Testis (tissue), 3 donors: ENCODE data around the gene FILIP1L. TPM values are rescaled to one million over a fixed set of nuclear protein-coding genes. Genes with fewer than 3 reads are reported as not detected.
A peak's percentile ranks its signal among the peaks of the same experiment; 100 is the strongest.

Experiments used
- DNase-seq: peaks from one replicate; pipeline ENCODE4 v3.0.0-alpha.2; 2019
- H3K27ac ChIP-seq, 2 donors: fragments of 200-600 bp; sonication (generic); one replicate each; pipeline ENCODE4 v1.5.1; 2019
- H3K27me3 ChIP-seq: fragments of 200-600 bp; sonication (generic); one replicate; pipeline ENCODE4 v1.5.1; 2019
- H3K36me3 ChIP-seq: fragments of 200-600 bp; sonication (generic); one replicate; pipeline ENCODE4 v1.5.1; 2017; ENCODE audit warnings: low read depth; ENCODE audit errors: missing control alignments
- H3K4me1 ChIP-seq: fragments of 200-600 bp; sonication (generic); one replicate; pipeline ENCODE4 v1.5.1; 2019
- H3K4me3 ChIP-seq, 2 donors: fragments of 200-600 bp; sonication (generic); one replicate each; pipeline ENCODE4 v1.5.1; 2017 to 2019
- H3K9me3 ChIP-seq: fragments of 200-600 bp; sonication (generic); one replicate; pipeline ENCODE4 v1.5.1; 2017
- POLR2A ChIP-seq: fragments of 450-650 bp; IDR thresholded peaks from one replicate; pipeline ENCODE4 v1.6.1; 2017; ENCODE audit warnings: antibody characterized with exemption, mild to moderate bottlenecking, moderate library complexity
- WGBS, 2 donors: methylation state at CpG; one replicate each; pipeline ENCODE4 v1.1.5; 2018; 5-methylcytosine and 5-hydroxymethylcytosine counted together
- intact Hi-C: fragments of 100-400 bp; cut with DNase I; formaldehyde crosslinking; loops from one replicate; pipeline ENCODE4 v1.15.1; 2023; ENCODE audit warnings: low total_unique reads
- polyA plus RNA-seq: library from polyadenylated mRNA; stranded (reverse); fragments of 350-450 nt; fragmentation: Illumina TruSeq; extraction: RNeasy Lipid Tissue Mini Kit (QIAGEN cat#74804); gene quantifications from one replicate; pipeline ENCODE4 v1.2.3, GENCODE V29; 2014; ENCODE audit warnings: low read depth, low replicate concordance; ENCODE audit not compliant: insufficient read depth
- total RNA-seq, 2 donors: library from RNA; depleted of rRNA; stranded (reverse); fragments of >200 nt; gene quantifications; one replicate each; pipeline ENCODE4 v1.2.3, GENCODE V29; 2016
- TF ChIP-seq, protein P1 (sequence below), 3 experiments: fragments of 450-650 bp in 2 of 3; fragments of 200-600 bp in 1 of 3; sonication (generic) in 1 of 3; IDR thresholded peaks; one replicate each; pipeline ENCODE4 v1.5.1; 2016 to 2019; ENCODE audit warnings: antibody characterized with exemption in 3 of 3, mild to moderate bottlenecking in 2 of 3, moderate library complexity in 1 of 3

Gene FILIP1L
- total and polyA plus RNA-seq, 3 donors from 2014 or later = 16.5 to 20.1 (median 16.7) TPM

DNA sequence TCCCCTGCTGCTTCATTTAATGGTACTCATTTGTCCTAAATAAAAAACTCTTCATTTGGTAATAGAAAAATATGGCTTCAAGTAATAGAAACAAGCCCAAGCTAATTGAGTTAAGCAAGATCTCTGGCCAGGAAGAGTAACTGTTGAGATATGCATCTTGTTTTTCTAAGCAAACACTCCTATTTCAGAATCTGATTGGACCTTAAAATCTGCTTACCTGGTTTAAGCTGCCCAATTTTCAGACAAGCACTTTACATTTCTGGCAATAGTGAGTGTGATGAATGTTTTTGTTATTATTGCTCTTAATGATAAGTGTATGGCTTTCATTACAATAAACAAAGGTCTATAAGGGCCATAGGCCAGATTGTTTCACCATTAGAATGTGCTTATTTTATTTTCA, 210.4 kb downstream of the FILIP1L start:
- Histone ChIP-seq H3K4me1 (peaks cover 11% of the 10 kb centered on the region), H3K27me3 (no peaks in the 10 kb centered on the region), H3K9me3 (no peaks in the 10 kb centered on the region), H3K27ac (no peak overlapping the region), H3K4me3 (no peak overlapping the region), H3K36me3 (no peaks in the 10 kb centered on the region)
- intact Hi-C loops = no loop called here
- no peak for DNase-seq
- TF ChIP-seq POLR2A = no peak
- TF ChIP-seq, protein P1, sequence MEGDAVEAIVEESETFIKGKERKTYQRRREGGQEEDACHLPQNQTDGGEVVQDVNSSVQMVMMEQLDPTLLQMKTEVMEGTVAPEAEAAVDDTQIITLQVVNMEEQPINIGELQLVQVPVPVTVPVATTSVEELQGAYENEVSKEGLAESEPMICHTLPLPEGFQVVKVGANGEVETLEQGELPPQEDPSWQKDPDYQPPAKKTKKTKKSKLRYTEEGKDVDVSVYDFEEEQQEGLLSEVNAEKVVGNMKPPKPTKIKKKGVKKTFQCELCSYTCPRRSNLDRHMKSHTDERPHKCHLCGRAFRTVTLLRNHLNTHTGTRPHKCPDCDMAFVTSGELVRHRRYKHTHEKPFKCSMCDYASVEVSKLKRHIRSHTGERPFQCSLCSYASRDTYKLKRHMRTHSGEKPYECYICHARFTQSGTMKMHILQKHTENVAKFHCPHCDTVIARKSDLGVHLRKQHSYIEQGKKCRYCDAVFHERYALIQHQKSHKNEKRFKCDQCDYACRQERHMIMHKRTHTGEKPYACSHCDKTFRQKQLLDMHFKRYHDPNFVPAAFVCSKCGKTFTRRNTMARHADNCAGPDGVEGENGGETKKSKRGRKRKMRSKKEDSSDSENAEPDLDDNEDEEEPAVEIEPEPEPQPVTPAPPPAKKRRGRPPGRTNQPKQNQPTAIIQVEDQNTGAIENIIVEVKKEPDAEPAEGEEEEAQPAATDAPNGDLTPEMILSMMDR (IDR thresholded peaks at IDR 0.05) = no peak

DNA sequence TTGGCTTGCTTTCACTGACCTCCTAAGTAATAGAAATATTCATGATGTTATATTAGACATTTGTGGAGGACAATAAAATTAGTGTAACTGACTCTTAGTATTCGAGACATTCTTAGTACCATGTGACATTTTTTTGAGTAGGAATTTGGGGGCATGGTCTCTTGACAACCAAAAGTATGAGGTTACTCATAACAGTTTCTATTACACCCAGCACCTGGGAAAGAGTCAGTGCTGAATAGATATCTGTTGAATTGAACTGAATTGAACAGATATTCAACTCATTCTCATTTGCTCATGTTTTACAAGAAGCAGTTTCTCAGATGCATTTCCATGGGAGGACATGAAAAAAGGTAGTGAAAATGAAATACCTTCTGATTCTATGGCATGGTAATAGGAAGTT, 212.2 kb downstream of the FILIP1L start:
- no peak for DNase-seq
- TF ChIP-seq, protein P1 (IDR thresholded peaks at IDR 0.05) = no peak
- no peak for TF ChIP-seq POLR2A
- Histone ChIP-seq H3K27ac (peak overlapping the region in 1 of 2 donors; percentile 47), H3K27me3 (no peaks in the 10 kb centered on the region), H3K9me3 (no peaks in the 10 kb centered on the region), H3K36me3 (no peaks in the 10 kb centered on the region), H3K4me1 (peaks cover 11% of the 10 kb centered on the region), H3K4me3 (no peak overlapping the region)
- 76 to 80% methylated on average over 1 of the region's 1 CpG for WGBS, 2 donors
- intact Hi-C loops = no loop called here

DNA sequence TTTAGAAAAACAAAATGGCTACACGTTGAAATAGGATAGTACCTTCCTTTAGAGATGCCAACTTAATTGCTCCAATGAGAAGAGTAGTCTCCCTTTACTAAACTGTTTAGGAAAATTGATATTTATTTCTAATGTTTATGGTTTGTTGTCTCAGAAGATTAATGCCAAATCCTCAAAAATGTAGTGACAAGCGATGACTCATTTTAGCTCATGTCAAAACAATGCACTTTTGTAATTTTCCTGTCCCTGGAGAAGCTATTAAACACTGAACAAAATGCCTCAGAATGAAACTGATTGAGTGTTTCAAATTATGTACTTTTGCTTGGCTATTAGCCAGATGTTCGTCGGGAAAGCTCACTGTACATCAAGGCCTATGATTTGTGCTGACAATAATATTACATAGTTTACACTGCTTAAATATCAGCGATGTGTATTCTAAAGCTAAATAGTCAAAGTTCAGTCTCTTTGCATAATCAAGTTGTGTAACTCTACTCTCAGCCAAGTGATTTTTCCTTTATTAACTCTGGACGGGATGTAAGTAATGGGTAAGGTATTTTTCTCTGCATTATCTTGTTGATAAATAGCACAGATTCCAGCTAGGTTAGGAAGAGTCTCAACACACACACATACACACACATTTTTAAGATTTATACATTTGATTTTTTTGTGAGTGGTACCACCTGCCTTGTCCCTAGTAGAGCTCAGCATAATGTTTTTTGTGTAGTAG, 212.9 kb downstream of the FILIP1L start:
- peak; percentile 33 for DNase-seq
- no peak overlapping the region for H3K4me3 ChIP-seq
- H3K4me1 ChIP-seq = peaks cover 11% of the 10 kb centered on the region
- no peaks in the 10 kb centered on the region for H3K36me3 ChIP-seq
- no peak for TF ChIP-seq POLR2A
- TF ChIP-seq, protein P1 (IDR thresholded peaks at IDR 0.05) = no peak
- no peaks in the 10 kb centered on the region for H3K27me3 ChIP-seq
- H3K27ac ChIP-seq = peak overlapping the region; percentile 0 to 47
- H3K9me3 ChIP-seq = no peaks in the 10 kb centered on the region
- intact Hi-C loops = no loop called here
- 41 to 52% methylated on average over 6 of the region's 6 CpGs for WGBS, 2 donors

DNA sequence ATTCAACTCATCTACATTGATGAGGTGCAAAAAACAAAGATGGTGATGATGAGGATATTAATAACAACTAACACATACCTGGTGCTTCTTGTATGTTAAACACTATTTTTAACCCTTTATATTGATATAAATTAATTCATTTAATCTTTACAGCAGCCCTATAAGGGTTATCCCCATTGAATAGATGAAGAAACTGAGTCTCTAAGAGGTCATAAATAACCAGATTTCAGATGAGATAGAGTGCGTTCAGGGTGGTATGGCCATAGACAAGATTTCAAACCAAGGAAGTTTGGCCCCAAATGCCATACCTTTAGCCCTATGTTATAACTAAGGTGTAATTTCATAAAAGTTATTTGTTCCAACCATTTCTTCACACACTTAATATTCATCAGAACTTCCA, 214.1 kb downstream of the FILIP1L start:
- intact Hi-C loops = no loop called here
- DNase-seq = no peak
- Histone ChIP-seq H3K4me3 (no peak overlapping the region), H3K27me3 (no peaks in the 10 kb centered on the region), H3K9me3 (no peaks in the 10 kb centered on the region), H3K27ac (peak overlapping the region in 1 of 2 donors; percentile 47), H3K36me3 (no peaks in the 10 kb centered on the region), H3K4me1 (peaks cover 11% of the 10 kb centered on the region)
- 93 to 94% methylated on average over 1 of the region's 1 CpG for WGBS, 2 donors
- TF ChIP-seq, protein P1 (IDR thresholded peaks at IDR 0.05) = no peak
- no peak for TF ChIP-seq POLR2A

DNA sequence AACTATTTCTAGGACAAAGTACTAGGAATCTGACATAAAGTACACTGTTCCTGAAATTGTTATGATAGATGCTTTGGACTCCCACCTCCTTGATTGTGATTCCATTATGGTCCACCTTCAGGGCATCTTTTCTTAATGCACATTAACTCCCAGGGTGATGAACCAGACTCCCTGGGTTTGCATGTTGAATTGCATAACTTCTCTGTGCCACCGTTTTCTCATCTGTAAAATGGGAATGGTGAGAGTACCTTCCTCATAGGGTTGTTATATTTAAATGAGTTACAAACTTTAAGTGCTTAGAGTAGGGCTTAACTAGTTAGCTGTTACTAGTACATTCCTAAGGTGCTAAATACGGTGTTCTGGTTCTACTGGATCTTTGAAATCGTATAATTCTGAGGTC, 214.7 kb downstream of the FILIP1L start:
- WGBS, 2 donors = 95 to 97% methylated on average over 3 of the region's 3 CpGs
- intact Hi-C loops = no loop called here
- Histone ChIP-seq H3K4me1 (peaks cover 11% of the 10 kb centered on the region), H3K27ac (no peak overlapping the region), H3K27me3 (no peaks in the 10 kb centered on the region), H3K9me3 (no peaks in the 10 kb centered on the region), H3K4me3 (no peak overlapping the region), H3K36me3 (no peaks in the 10 kb centered on the region)
- TF ChIP-seq, protein P1 (IDR thresholded peaks at IDR 0.05) = no peak
- no peak for TF ChIP-seq POLR2A
- DNase-seq = no peak
